Coronary artery (tissue), 2 donors: ENCODE data around the gene BNC2.

Experiments used
- DNase-seq: peaks from one replicate; pipeline ENCODE4 v3.0.0-alpha.2; 2017; ENCODE audit warnings: low spot score
- H3K27ac ChIP-seq, 2 donors: fragments of 200-600 bp; sonication (generic); one replicate each; pipeline ENCODE4 v1.5.1; 2016 to 2019
- H3K4me3 ChIP-seq: fragments of 200-600 bp; sonication (generic); 2 replicates; pipeline ENCODE4 v1.5.1; 2016; ENCODE audit warnings: mild to moderate bottlenecking, moderate library complexity
- CTCF ChIP-seq: fragments of 200-600 bp; sonication (generic); IDR thresholded peaks from one replicate; pipeline ENCODE4 v1.5.1; 2019; ENCODE audit warnings: antibody characterized with exemption

The BNC2 gene

GRCh38 chr9:16425562-16426231 lies 444.8 kb downstream of the BNC2 start:
- no peak for TF ChIP-seq CTCF
- H3K4me3 ChIP-seq, result no peak overlapping the region
- no peak for DNase-seq
- H3K27ac ChIP-seq, result no peak overlapping the region

GRCh38 chr9:16422114-16422513 lies 448.4 kb downstream of the BNC2 start:
- no peak overlapping the region for H3K4me3 ChIP-seq
- no peak for TF ChIP-seq CTCF
- no peak for DNase-seq
- H3K27ac ChIP-seq, result no peak overlapping the region

- no peak for TF ChIP-seq CTCF
- Histone ChIP-seq H3K4me3 (no peak overlapping the region), H3K27ac (no peak overlapping the region)
- DNase-seq, result no peak
Measured at GRCh38 chr9:16421532-16421931, 448.9 kb downstream of the BNC2 start.

GRCh38 chr9:16419124-16419523 lies 451.3 kb downstream of the BNC2 start:
- TF ChIP-seq CTCF, result no peak
- no peak for DNase-seq
- no peak overlapping the region for H3K27ac ChIP-seq
- H3K4me3 ChIP-seq, result no peak overlapping the region

GRCh38 chr9:16418721-16419120 lies 451.7 kb downstream of the BNC2 start:
- no peak for TF ChIP-seq CTCF
- no peak overlapping the region for H3K4me3 ChIP-seq
- no peak overlapping the region for H3K27ac ChIP-seq
- no peak for DNase-seq

- DNase-seq, result no peak
- Histone ChIP-seq H3K27ac (peak overlapping the region in 1 of 2 donors; percentile 51), H3K4me3 (peak overlapping the region; percentile 27)
- no peak for TF ChIP-seq CTCF
Measured at GRCh38 chr9:16417749-16418148, 452.7 kb downstream of the BNC2 start.

- Histone ChIP-seq H3K27ac (peak overlapping the region in 1 of 2 donors; percentile 51), H3K4me3 (peak overlapping the region; percentile 27)
- no peak for DNase-seq
- no peak for TF ChIP-seq CTCF
Measured at GRCh38 chr9:16417161-16417560, 453.3 kb downstream of the BNC2 start.
